ENCODE results near the gene IL4R. TPM values are rescaled to one million over a fixed set of nuclear protein-coding genes. Genes with fewer than 3 reads are reported as not detected.
A peak's percentile ranks its signal among the peaks of the same experiment; 100 is the strongest.

Gene IL4R
- total and polyA plus RNA-seq, 10 donors: 39.3 to 319 (median 160) TPM

DNA sequence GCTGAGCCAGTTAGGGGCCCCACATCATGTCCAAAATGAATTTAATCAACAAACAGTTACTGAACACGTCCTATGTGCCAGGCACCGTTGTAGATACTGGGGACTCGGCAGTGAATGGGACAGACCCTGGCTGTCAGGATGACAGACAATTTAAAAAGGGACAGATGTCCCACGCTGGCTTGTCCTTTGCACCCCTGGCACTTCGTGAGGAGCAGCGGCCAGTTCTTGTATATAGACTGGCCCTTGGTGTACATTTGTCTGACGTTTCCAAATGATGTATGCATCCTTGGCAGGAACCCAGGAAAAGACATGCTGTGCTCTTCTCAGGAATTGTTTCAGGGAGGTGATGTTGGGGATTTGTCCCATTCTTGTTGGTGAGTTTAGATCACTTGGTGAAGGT is 21.1 kb downstream of the IL4R start:
- Histone ChIP-seq H3K4me3 (no peak overlapping the region), H3K9me3 (no peaks in the 10 kb centered on the region), H3K27me3 (replicated peaks in 1 of 7) (no peaks in the 10 kb centered on the region), H3K4me1 (peaks cover 28 to 99% (median 44%) of the 10 kb centered on the region in 6 donors), H3K27ac (peak overlapping the region in 4 of 8 donors; percentile 11 to 52 (median 32)), H3K36me3 (peaks cover 0 to 99% (median 55%) of the 10 kb centered on the region in 6 donors)
- TF ChIP-seq CTCF (IDR thresholded peaks at IDR 0.05 in 8 of 11, conservative IDR thresholded peaks at IDR 0.05 in 3 of 11): no peak
- no peak for TF ChIP-seq POLR2A (IDR thresholded peaks at IDR 0.05)
- WGBS, 5 donors: 80 to 93% (median 87%) methylated on average over 7 of the region's 7 CpGs
- intact Hi-C loops (cut with DNase I; ENCODE audit: low total_unique reads): no loop called here
- no peak for DNase-seq

GRCh38 chr16:27335349-27336053 is 21.7 kb downstream of the IL4R start:
- WGBS, 5 donors: 83 to 89% (median 83%) methylated on average over 7 of the region's 7 CpGs
- H3K9me3 ChIP-seq: no peaks in the 10 kb centered on the region
- no peak for DNase-seq
- no peak overlapping the region for H3K4me3 ChIP-seq
- H3K27me3 ChIP-seq (replicated peaks in 1 of 7): no peaks in the 10 kb centered on the region
- peak overlapping the region in 5 of 8 donors; percentile 7 to 52 (median 32) for H3K27ac ChIP-seq
- peaks cover 0 to 99% (median 59%) of the 10 kb centered on the region in 6 donors for H3K36me3 ChIP-seq
- intact Hi-C loops (cut with DNase I; ENCODE audit: low total_unique reads): no loop called here
- peaks cover 23 to 99% (median 42%) of the 10 kb centered on the region in 6 donors for H3K4me1 ChIP-seq
- TF ChIP-seq POLR2AphosphoS5 (IDR thresholded peaks at IDR 0.05) (no peak), CTCF (IDR thresholded peaks at IDR 0.05 in 8 of 11, conservative IDR thresholded peaks at IDR 0.05 in 3 of 11) (no peak), POLR2A (IDR thresholded peaks at IDR 0.05) (no peak)

DNA sequence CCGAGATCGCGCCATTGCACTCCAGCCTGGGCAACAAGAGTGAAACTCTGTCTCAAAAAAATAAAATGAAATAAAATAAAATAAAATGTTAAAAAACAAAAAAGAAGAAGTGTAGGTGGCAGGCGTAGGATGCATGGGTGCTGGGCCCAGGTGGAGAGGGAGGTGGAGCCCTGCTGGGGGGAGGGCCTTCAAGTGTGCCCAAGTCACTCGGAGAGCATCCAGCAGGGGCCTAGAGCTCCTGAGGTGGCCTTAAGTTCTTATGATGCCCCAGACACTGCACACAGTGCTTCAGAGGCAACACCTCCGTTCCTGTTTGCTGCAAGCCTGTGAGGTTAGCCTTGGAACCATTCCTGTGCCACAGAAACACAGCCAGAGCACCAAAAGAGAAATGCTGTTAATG is 23.2 kb downstream of the IL4R start:
- Histone ChIP-seq H3K36me3 (peaks cover 3 to 99% (median 61%) of the 10 kb centered on the region in 6 donors), H3K4me1 (peaks cover 8 to 99% (median 39%) of the 10 kb centered on the region in 6 donors), H3K4me3 (no peak overlapping the region), H3K9me3 (no peaks in the 10 kb centered on the region), H3K27ac (peak overlapping the region in 3 of 8 donors; percentile 24 to 32 (median 28)), H3K27me3 (replicated peaks in 1 of 7) (no peaks in the 10 kb centered on the region)
- intact Hi-C loops (cut with DNase I; ENCODE audit: low total_unique reads): no loop called here
- no peak for DNase-seq
- WGBS, 5 donors: 86 to 93% (median 87%) methylated on average over 6 of the region's 6 CpGs
- TF ChIP-seq CTCF (IDR thresholded peaks at IDR 0.05 in 8 of 11, conservative IDR thresholded peaks at IDR 0.05 in 3 of 11) (no peak), POLR2A (IDR thresholded peaks at IDR 0.05) (no peak), POLR2AphosphoS5 (IDR thresholded peaks at IDR 0.05) (no peak)

- Histone ChIP-seq H3K4me3 (no peak overlapping the region), H3K36me3 (peaks cover 12 to 100% (median 68%) of the 10 kb centered on the region in 6 donors), H3K27me3 (replicated peaks in 1 of 7) (no peaks in the 10 kb centered on the region), H3K9me3 (no peaks in the 10 kb centered on the region), H3K27ac (no peak overlapping the region), H3K4me1 (peaks cover 0 to 82% (median 26%) of the 10 kb centered on the region in 6 donors)
- no peak for DNase-seq
- no peak for TF ChIP-seq CTCF (IDR thresholded peaks at IDR 0.05 in 8 of 11, conservative IDR thresholded peaks at IDR 0.05 in 3 of 11)
- TF ChIP-seq POLR2AphosphoS5 (IDR thresholded peaks at IDR 0.05): no peak
- TF ChIP-seq POLR2A (IDR thresholded peaks at IDR 0.05): no peak
- intact Hi-C loops (cut with DNase I; ENCODE audit: low total_unique reads): no loop called here
- 90 to 98% (median 97%) methylated on average over 4 of the region's 4 CpGs for WGBS, 5 donors
Measured at GRCh38 chr16:27339180-27339579, 25.4 kb downstream of the IL4R start.

Measured in spleen (tissue), 11 donors.